ENCODE measurements around the gene MEIS3.
"Not testable (repeated sequence)": the region's sequence is repeated elsewhere in the genome, so short reads cannot be mapped to it uniquely, and the experiment has no call there.

Gene MEIS3

GRCh38 chr19:47414469-47414868 lies 4.9 kb downstream of the MEIS3 start:
- DNase-seq, result no peak

- no peak for DNase-seq
These were observed 5.4 kb downstream of the MEIS3 start for GRCh38 chr19:47413941-47414340.

- DNase-seq, result not testable (repeated sequence)
These were observed 7.6 kb downstream of the MEIS3 start for GRCh38 chr19:47411696-47412095.

GRCh38 chr19:47411101-47411500 lies 8.2 kb downstream of the MEIS3 start:
- DNase-seq, result no peak

GRCh38 chr19:47408156-47408938 lies 11.0 kb downstream of the MEIS3 start:
- DNase-seq, result no peak

GRCh38 chr19:47407417-47407774 lies 11.9 kb downstream of the MEIS3 start:
- no peak for DNase-seq

- DNase-seq, result no peak
These were observed 12.5 kb downstream of the MEIS3 start for GRCh38 chr19:47406711-47407416.

- DNase-seq, result no peak
These were observed 13.4 kb downstream of the MEIS3 start for GRCh38 chr19:47405854-47406417.

GRCh38 chr19:47405197-47405550 lies 14.2 kb downstream of the MEIS3 start:
- no peak for DNase-seq

- no peak for DNase-seq
These were observed 14.8 kb downstream of the MEIS3 start for GRCh38 chr19:47404334-47405196.

GRCh38 chr19:47402504-47402903 lies 16.8 kb downstream of the MEIS3 start:
- no peak for DNase-seq

- DNase-seq, result no peak
These were observed 20.4 kb downstream of the MEIS3 start for GRCh38 chr19:47398707-47399597.

- peak; percentile 50 for DNase-seq
These were observed 27.7 kb downstream of the MEIS3 start for GRCh38 chr19:47391510-47392223.

GRCh38 chr19:47390533-47391488 lies 28.5 kb downstream of the MEIS3 start:
- DNase-seq, result no peak

- DNase-seq, result no peak
These were observed 30.2 kb downstream of the MEIS3 start for GRCh38 chr19:47389150-47389556.

GRCh38 chr19:47388721-47389120 lies 30.6 kb downstream of the MEIS3 start:
- DNase-seq, result not testable (repeated sequence)

GRCh38 chr19:47387623-47388022 lies 31.7 kb downstream of the MEIS3 start:
- DNase-seq, result not testable (repeated sequence)

GRCh38 chr19:47386582-47386981 lies 32.7 kb downstream of the MEIS3 start:
- not testable (repeated sequence) for DNase-seq

GRCh38 chr19:47384533-47384932 lies 34.8 kb downstream of the MEIS3 start:
- not testable (repeated sequence) for DNase-seq

- not testable (repeated sequence) for DNase-seq
These were observed 35.4 kb downstream of the MEIS3 start for GRCh38 chr19:47383890-47384289.
